Activated effector memory CD4-positive, alpha-beta T cell treated with Interleukin-2 at 50 U/mL for 16 hours (primary cell): ENCODE results near the gene CDK11A.
A peak's percentile ranks its signal among the peaks of the same experiment; 100 is the strongest.
"Not testable (repeated sequence)": the region's sequence is repeated elsewhere in the genome, so short reads cannot be mapped to it uniquely, and the experiment has no call there.

Experiments used
- DNase-seq: peaks from one replicate; pipeline ENCODE4 v3.0.0-alpha.2; 2020

The CDK11A gene

DNA sequence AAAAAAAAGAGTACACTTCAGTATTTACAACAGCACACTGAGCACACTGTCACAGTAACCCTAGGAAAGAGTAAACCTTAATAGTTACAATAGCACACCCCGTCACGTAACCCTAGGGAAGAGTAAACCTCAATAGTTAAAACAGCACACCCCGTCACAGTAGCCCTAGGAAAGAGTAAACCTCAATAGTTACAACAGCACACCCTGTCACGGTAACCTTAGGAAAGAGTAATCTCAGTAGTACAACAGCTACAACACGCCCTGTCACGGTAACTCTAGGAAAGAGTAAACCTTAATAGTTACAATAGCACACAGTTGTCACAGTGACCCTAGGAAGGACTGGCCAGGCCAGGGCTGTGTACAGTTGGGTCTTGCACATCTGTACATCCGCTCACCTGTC lies 3.0 kb downstream of the CDK11A start:
- DNase-seq, result no peak

DNA sequence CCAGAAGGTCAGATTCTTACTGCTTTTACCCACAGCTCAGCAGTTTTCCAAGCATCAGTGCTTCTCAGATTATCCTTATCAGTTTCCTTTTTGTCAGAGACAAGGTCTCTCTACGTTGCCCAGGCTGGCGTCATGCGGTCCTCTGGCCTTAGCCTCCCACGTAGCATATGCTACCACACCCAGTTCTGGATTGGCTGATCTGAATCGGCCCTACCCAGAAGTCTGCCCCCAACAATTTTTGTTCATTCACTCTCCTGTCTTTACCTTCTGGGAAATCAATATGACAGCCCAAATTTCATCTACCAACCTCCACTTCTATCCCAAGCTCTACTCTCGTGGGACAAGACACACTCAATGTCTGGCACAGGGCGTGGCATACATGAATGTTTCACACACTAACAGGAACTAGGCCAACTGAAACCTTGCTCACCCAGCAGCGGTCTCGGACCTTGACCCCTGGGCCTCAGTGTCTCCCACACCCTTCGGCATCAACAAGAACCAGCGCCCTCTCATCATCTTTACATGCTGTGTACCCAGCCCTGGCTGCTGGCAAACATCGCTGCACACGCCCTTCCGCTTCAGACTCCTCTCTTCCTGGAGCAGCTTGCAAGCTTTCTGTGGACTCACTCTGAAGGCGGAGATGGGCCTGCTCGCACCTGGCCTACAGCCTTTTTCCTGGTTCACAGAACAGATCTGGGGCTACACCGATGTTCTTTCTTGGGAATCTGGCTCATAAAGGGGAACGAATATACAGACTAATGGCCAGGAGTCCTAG lies 8.9 kb downstream of the CDK11A start:
- DNase-seq, result not testable (repeated sequence)

DNA sequence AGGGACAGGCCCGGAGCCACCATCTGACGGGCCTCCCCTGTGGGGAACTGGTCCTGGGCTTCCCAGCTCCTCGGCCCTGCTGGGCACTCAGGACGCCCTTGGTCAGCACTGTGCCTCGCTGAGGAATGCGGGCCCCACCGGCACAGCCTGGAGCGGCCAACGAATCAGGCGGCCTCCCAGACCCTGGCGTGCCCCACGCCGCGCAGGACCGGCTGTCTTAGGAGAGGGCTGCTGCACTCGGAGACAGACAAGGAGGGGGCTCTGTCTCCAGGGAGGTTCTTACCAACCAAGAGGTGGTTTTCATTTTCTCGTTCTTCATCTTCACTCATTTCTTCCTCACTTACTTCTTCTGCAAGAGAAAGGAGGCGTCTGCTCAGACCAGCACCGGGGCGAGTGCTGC lies 16.3 kb downstream of the CDK11A start:
- DNase-seq, result not testable (repeated sequence)

DNA sequence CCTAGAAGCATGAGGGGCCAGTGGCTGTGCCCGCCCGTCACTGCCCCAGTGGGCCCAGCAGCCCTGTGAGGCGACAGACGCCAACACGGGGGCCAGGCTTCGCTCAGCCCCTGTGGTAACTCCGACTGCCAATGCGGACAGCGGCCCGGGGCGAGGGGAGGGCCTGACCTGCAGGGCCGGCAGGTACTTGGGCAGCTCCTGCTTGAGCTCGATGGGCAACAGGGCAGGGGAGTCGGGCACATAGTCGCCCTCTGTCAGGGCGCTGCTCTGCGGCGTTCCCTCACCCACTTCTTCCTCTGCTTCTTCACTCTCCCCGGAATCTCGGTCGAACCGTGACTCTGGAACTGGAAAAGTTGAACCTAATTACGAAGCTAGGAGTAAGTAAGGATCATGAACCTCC lies 16.9 kb downstream of the CDK11A start:
- not testable (repeated sequence) for DNase-seq

DNA sequence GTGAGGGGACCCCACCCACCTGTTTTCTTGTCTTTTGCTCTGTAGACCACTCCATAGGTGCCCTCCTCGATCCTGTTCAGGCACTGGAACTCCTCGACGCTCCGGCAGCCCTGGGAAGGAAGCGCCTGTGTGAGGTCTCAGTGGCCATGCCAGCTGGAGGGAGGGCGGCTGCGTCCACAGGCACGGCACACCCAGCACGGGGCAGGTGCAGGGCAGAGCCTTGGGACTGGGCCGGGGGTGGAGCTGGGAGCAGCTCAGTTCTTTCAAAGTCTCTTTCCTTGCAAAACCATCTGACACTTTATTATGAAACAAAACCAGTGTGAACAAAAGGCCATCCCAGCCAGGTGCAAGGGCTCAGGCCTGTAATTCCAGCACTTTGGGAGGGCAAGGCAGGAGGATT lies 18.5 kb downstream of the CDK11A start:
- not testable (repeated sequence) for DNase-seq

DNA sequence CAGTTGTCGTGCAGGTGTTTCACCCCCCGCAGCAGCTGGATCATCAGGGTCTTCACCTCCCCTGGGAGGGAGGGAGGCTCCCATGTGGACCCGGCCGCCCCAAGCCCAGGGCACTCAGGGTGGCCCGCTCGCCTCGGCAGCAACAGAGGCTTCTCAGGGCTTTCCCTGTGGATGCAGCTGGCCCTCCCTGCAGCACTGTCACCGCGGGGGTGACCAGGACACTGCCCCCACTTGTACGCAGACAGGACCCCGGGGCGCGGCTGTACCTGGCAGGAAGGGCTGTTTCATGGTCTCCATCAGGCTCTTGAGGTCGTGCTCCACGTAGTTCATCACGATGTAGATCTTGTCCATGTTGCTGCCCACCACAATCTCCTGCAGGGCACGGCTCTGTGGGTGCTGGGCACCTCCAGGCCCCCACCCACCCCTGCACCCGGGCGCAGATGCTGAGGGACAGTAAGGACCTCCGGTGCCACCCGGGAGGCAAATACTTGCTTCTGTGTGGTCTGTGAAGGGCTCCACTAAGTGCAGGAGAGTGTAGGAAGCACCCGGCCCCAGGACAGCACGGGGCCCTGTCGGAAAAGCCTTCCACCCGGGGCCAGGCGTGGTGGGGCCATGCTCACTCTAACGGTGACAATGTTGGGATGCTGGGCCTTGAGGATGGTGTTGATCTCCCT lies 19.7 kb downstream of the CDK11A start:
- DNase-seq, result not testable (repeated sequence)

DNA sequence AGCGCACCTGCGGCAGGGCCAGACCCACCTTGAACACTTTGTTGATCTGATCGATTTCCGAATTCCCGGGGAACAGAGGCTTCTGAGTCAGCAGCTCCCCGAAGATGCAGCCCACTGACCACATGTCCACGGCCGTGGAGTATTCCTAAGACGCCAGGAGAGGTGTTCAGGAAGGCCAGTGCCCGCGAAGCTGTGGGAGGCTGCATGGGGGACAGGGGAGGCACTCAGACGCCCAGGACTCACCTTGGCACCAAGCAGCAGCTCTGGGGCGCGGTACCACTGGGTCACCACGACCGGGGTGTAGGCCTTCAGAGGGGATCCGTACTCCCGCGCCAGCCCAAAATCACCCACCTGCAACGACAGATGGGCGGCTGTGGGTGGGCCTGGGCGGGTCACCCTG lies 20.4 kb downstream of the CDK11A start:
- DNase-seq, result no peak

DNA sequence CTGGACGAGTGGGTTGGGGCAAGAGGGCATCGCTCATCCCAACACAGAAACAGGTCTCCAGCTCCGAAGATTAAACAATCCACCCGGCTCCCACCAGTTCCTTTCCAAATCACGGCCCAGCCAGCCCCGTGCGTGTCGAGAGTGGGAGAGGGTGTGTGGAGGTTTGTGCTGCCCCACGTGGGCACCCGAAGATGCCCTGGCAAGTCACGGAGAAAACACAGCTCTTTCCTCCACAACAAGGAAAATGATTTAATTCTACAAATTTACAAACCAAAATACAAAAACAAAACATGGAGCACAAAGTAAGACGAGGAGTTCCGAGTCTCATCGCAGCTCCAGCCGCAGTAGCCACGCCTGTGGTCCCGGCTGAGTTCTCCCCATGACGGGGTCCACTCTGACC lies 21.7 kb downstream of the CDK11A start:
- not testable (repeated sequence) for DNase-seq

DNA sequence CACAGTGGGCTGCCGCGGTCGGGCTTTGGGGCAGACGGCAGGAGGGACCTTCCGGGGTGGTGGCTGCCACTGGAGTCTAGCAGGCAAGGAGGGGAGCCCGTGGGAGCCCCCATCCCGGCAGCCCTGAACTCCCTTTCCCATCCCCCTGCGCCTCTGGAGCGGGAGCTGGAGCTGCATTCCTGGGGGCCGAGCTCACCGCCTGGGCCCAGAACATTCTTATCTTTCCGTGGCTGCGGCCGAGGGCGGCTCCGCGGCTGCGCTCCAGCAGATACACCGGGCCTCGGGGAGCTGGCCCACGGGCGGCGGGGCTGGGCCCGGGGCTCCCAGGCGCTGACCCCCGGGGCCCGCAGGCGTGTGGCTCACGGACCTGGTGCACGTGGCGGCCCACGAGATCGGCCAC lies 23.6 kb downstream of the CDK11A start:
- not testable (repeated sequence) for DNase-seq

DNA sequence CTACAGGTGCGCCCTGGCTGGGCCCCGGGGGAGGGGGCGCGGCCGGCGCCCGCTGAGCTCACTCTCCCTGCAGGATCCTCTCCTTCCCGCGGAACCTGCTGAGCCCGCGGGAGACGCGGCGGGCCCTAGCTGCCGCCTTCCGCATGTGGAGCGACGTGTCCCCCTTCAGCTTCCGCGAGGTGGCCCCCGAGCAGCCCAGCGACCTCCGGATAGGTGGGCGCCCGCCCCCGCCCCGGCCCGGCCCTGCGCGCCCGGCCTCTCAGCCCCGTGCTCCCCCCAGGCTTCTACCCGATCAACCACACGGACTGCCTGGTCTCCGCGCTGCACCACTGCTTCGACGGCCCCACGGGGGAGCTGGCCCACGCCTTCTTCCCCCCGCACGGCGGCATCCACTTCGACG lies 24.1 kb downstream of the CDK11A start:
- not testable (repeated sequence) for DNase-seq

DNA sequence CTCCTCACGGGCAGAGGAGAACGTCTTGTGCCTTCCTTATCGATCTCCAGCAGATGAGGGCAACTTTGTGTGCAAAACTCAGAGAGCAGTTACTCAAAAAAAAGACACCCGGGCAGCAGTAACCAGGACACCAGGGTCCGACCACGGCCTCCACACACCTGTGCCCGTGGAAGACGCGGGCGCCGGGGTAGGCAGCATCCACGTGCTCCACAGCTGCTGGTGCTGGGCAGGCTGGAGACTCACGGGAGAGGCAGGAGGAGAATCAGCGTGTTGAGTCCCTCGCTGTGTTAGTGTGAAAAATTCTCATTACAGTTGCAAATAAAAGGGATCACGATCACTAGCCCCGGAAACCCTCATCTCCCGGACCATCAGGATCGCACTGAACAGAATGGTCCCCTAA lies 25.1 kb downstream of the CDK11A start:
- not testable (repeated sequence) for DNase-seq

DNA sequence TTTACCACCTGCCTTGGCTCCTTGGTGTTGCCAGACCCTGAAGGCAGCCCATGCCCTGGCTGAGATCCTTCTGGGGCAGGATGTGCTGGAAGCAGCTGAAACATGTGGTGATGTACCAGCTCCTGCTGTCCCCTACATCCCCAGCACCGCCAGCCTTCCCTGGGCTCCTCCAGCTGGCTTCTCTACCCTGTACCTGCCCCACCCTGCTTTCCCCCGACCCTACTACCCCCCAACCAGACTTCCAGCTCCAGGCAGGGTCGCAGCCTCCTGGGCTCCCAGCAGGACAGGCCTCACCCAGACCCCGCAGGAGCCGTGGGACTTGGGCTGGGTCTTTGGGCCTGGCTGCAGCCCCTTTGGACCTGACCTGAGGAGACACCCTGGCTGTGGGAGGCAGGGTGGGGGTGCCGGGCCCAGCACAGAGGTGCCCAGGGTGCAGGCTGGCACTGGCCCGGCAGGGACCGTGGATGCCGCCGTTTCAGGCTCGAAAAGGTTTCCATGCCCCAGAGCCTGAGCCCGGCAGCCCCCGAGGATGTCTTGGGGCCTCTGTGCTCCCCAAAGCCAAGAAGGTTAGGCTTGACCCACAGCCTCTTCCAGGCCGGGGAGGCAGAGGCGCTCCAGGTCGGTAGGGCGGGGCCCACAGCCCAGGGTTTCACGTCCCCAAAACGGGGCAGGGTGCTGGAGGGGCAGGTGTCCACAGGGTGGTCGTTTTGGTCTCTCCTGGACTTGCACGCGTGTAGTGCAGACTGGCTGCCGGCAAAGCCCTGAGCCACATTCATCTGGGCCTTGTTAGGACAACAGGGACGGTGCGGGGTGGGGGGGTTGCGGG lies 26.6 kb downstream of the CDK11A start:
- not testable (repeated sequence) for DNase-seq

DNA sequence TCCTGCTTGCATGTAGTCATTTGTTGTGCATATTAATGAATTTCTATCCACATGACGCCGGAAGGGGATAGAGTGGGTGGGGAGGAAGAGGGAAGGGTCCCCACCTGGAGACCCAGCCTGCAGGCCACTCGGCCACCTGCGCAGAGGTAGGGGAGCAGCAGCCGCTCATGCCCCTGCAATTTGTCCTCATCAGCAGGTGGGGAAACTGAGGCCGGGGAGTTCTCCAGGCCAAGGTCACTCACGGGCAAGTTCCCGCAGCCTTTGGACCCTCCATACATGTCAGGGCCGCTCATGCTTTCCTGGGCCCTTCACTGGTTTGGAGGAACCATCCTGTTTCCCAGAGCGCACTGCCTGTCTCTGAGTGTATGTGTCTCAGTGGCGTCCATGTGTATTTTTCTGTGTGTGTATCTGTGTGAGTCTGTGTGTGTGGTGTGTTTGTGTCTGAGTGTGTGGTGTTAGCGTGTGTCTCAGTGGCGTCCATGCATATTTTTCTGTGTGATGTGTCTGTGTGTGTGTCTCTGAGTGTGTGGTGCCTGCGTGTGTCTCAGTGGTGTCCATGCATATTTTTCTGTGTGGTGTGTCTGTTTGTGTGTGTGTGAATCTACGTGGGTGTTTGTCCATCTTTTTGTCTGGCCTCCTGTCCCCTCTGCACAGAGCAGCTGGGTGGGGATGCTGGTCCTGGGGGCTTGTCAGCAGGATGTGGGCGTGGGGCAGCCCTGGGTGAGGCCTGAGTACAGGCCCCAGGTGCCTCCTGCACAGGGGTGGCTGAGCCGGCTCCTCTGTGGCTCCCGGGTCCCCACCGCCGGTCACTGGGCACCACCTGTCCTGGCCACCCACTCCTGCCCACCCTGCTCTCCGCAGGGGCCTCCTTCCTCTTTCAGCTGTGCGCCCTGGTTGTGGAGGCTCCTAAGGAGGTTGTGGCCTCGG lies 27.5 kb downstream of the CDK11A start:
- DNase-seq, result not testable (repeated sequence)

DNA sequence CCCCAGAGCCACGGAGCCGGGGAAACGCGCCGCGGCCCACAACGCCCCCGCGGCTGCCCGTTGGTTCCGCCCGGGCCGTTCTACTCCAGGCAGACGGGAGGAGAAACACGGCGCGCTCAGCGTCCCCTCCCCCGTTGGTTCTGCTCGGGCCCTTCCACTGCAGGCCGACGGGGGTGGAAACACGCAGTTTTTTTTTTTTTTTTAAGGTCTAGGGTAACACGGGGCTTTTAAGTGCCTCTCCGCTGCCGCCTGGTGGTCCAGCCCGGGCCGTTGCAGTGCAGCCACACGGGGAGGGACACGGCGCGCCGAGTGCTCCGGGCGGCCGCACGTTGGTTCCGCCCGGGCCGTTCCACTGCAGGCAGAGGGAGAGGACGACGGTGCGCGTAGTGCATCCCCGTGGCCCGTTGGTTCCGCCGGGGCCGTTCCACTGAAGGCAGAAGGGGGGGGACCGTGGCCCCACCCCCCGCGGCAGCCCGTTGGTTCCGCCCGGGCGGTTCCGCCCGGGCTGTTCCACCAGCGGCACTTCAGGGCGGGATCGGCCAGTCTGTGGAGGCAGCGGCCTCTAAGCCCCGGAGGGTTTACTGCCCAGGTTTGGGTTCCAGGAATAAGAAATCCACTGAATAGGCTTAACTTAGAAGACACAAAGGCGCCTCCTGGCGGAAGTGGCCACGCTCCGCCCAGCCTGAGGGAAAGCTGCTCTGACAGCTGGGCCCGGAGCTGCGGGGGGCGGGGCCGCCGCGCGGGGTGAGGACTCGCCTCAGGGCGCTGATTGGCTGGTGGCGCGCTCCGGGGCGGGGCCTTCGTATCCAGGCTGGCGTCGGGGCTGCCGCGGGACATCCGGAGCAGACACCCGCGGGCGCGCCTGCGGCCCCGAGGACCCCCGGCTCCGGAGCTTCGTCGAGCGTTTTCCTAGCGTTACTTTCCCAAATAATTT lies 31.2 kb downstream of the CDK11A start, which contains the start of gene SLC35E2B:
Gene SLC35E2B, minus strand, starts transcription at position 82 of the 934 bp plus-strand sequence. CDS start 16,096 bp downstream, outside the sequence.
- DNase-seq, result peak; percentile 79

DNA sequence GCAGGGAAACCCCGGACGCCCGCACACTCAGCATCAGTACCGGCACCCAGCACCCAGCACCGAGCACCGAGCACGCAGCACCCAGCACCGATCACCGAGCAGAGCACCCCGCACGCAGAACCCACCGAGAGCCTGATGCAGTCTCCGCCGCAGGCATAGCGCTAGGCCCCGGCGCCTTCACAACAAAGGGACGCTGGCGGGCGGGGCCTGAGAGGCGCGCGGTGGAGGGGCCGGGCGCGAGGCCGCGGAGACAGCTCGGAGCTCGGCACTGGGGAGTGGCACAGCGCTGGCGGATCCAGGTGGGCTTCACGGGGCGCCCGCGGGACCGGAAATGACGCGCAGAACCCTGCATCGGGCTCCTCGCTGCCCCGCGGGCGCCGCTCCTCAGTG lies 31.8 kb downstream of the CDK11A start:
- DNase-seq, result peak; percentile 50

DNA sequence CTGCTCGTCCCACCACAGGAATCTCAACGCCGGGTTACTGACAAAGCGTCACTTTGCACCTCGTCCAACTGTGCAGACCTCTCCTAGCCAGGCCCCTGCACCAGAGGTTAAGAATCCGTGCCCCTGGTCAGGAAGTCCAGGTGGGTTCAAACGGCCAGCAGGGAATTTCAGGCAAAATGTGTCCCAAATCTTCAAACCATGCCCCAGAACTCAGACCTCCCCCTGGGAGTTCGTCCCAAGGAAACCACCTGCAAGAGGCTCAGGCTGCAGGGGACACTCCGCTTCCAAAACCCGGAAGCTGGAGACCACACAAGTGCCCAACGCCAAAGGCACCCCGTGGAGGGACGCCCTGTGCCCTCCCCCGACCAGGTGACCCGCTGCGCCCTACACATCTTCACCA lies 32.7 kb downstream of the CDK11A start:
- DNase-seq, result not testable (repeated sequence)

DNA sequence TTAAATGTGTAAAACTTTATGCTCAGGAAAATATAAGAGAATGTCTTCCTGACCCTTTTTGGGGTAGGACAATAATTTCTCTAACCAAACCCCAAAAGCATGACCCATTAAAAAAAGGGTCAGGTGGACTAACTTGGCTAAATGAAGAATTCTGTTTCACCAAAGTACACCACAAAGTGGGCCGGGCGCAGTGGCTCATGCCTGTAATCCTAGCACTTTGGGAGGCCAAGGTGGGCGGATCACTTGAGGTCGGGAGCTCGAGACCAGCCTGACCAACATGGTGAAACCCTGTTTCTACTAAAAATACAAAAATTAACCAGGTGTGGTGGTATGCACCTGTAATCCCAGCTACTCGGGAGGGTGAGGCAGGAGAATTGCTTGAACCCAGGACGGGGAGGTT lies 34.6 kb downstream of the CDK11A start:
- not testable (repeated sequence) for DNase-seq

DNA sequence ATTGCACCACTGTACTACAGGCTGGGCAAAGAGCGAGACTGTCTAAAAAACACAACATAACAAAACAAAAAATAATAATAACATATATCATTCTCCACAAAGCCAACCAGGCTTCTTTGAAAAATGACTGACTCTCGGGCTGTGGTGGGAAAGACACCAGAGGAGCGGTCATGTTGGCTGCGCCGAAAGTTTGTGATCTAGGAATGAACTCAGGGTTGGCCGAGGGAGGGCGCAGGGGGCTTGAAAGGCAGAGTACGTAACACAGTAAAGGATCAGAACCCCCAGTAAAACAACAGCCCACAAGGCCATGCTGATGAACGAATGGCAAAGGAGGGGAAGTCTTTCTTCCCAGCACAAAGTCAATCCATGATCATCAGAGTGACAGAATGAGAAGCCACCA lies 36.3 kb downstream of the CDK11A start:
- DNase-seq, result no peak

DNA sequence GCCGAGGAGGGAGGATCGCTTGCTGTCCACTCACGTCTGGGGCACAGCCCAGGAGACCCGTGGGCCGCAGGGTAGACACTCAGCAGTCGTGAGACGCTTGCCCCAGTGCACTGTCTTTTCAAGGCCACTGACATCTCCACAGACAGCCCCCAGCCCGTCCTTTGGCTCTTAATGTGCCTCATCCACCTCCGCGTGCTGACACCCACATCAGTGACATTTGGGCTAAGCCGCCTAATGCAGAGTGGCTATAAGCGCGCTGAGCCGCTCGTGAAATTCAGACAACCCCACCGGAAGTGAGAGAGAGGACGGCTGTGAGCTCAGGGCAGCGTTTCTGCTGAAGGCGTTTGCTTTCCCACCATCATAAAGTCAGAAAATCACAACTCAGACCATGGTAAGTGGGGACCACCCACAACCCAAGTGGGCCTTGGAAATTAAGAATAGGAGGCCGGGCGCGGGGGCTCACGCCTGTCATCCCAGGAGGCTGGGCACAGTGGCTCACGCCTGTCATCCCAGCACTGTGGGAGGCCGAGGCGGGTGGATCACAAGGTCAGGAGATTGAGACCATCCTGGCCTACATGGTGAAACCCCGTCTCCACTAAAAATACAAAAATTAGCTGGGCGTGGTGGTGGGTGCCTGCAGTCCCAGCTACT lies 40.0 kb downstream of the CDK11A start:
- DNase-seq, result no peak

DNA sequence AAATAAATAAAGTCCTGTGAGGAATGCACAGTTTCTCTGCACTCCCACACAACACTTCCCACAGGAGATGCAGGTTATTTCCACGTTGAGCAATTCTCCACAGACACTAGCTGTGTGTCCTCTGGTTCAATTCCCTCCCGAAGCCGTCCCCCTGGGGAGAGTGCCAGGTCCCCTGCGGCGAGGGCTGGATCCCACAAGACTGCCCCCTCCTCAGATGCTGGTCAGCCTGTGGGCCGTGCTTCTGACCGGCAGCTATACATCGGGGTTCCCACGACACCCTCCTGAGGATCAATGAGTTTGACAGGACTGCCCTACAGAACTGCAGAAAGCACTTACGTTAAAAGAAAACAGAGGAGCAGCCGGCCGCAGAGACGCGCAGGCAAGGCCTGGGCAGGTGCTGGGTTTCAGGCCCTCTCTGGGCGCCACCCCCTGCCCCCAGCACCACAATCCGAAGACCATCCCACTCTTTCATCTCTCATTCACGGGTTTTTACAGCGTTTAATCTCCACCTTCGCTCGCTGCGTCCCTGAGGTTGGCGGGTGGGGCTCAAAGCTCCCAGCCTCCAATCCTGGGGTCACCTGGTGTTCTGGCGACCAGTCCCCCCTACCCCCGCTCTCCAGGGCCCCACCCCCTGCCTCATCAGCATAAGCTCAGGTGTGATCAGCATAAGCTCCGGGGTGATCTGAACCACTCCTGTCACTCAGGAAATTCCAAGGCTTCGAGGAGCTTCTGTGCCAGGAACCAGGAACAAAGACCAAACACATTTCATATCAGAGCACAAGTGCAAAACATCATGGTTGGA lies 40.9 kb downstream of the CDK11A start:
- DNase-seq, result no peak
